ENCODE data around the gene CA14. TPM values are rescaled to one million over a fixed set of nuclear protein-coding genes. Genes with fewer than 3 reads are reported as not detected.

CA14 gene
- total and polyA plus RNA-seq, 9 of the 15 experiments (the other 6 are each of a cell fraction or from before 2014, with no cell fraction given): 0.13 to 0.57 (median 0.26) TPM; not detected in 1

- TF ChIP-seq ZNF184 (CRISPR knock-in tag; IDR thresholded peaks at IDR 0.05): no peak
- TF ChIP-seq NFXL1 (CRISPR knock-in tag; IDR thresholded peaks at IDR 0.05): no peak
- TF ChIP-seq NR3C1 (CRISPR knock-in tag; IDR thresholded peaks at IDR 0.05): no peak
- no peak for TF ChIP-seq ZNF354B (CRISPR knock-in tag; IDR thresholded peaks at IDR 0.05)
- no peak for TF ChIP-seq ZNF655 (CRISPR knock-in tag; IDR thresholded peaks at IDR 0.05)
- TF ChIP-seq IRF2 (CRISPR knock-in tag; IDR thresholded peaks at IDR 0.05): no peak
- TF ChIP-seq FOXA3 (CRISPR knock-in tag; conservative IDR thresholded peaks at IDR 0.05 in 1 of 2, IDR thresholded peaks at IDR 0.05 in 1 of 2): peak in 1 of 2 experiments; percentile 20; a peak in 1 of 4 replicates
- TF ChIP-seq NFE2 (IDR thresholded peaks at IDR 0.05; ENCODE audit: low read depth): peak; percentile 61; the same call in 1 of the 2 replicates
- no peak for TF ChIP-seq ZNF449 (CRISPR knock-in tag; IDR thresholded peaks at IDR 0.05)
- TF ChIP-seq SMARCA5 (IDR thresholded peaks at IDR 0.05): peak; percentile 78
- TF ChIP-seq USF1 (CRISPR knock-in tag; IDR thresholded peaks at IDR 0.05): no peak
- no peak for TF ChIP-seq SIX5 (IDR thresholded peaks at IDR 0.05; ENCODE audit: borderline replicate concordance in 1 of 2, insufficient read depth in 1 of 2, low read depth in 1 of 2, low read length in 2 of 2)
- TF ChIP-seq CCNT2 (IDR thresholded peaks at IDR 0.05; ENCODE audit: borderline replicate concordance, extremely low read depth, insufficient read length, low read depth, low read length): no peak
- no peak; a peak in 1 of 4 replicates for TF ChIP-seq KDM1A (IDR thresholded peaks at IDR 0.05)
- no peak for TF ChIP-seq HDAC3 (IDR thresholded peaks at IDR 0.05; ENCODE audit: borderline replicate concordance, partially characterized antibody)
- TF ChIP-seq TARDBP (IDR thresholded peaks at IDR 0.05): 0 out of 2 replicates have a peak, but pooled peaks have one; percentile 17
- TF ChIP-seq RFX1 (IDR thresholded peaks at IDR 0.05): no peak
- TF ChIP-seq RBM34 (IDR thresholded peaks at IDR 0.05; ENCODE audit: borderline replicate concordance, insufficient read depth, low read length): no peak
- no peak for TF ChIP-seq PREB (CRISPR knock-in tag; IDR thresholded peaks at IDR 0.05)
- TF ChIP-seq MTA2 (IDR thresholded peaks at IDR 0.05; ENCODE audit: low read depth): 0 out of 2 replicates have a peak, but pooled peaks have one; percentile 26
- TF ChIP-seq POLR2AphosphoS5 (IDR thresholded peaks at IDR 0.05; ENCODE audit: control insufficient read depth, insufficient read depth, low read depth, low read length): peak; percentile 88
- no peak for TF ChIP-seq RBM15 (IDR thresholded peaks at IDR 0.05; ENCODE audit: insufficient read depth, low read length)
- no peak for TF ChIP-seq CREBBP (IDR thresholded peaks at IDR 0.05; ENCODE audit: low read depth, low read length)
- TF ChIP-seq SMARCE1 (IDR thresholded peaks at IDR 0.05): peak; percentile 35; the same call in 1 of the 2 replicates
- peak; percentile 94 for TF ChIP-seq MYNN (IDR thresholded peaks at IDR 0.05)
- TF ChIP-seq MYNN (CRISPR knock-in tag; IDR thresholded peaks at IDR 0.05): no peak
Measured at GRCh38 chr1:150235852-150236613, 21.5 kb upstream of the CA14 start, which contains the start of gene ANP32E (continued).

All from K562 (cell line).